K562 (cell line): ENCODE data around the gene GAS2L2. TPM values are rescaled to one million over a fixed set of nuclear protein-coding genes. Genes with fewer than 3 reads are reported as not detected.

Source experiments
- ASH1L ChIP-seq: fragments of 450-650 bp; IDR thresholded peaks from 2 replicates; pipeline ENCODE4 v1.6.1; 2018; ENCODE audit warnings: borderline replicate concordance, mild to moderate bottlenecking, low read depth; ENCODE audit not compliant: partially characterized antibody
- MYC ChIP-seq, 2 experiments: fragments of 250-450 bp in 1 of 2; sonication (Bioruptor Pico) in 1 of 2; IDR thresholded peaks; 2 replicates each; pipeline versions ENCODE4 v1.5.1 to v1.6.1; 2012 to 2021; ENCODE audit warnings: low read depth in 2 of 2, borderline replicate concordance in 1 of 2, improper control_type of control experiment in 1 of 2, low read length in 1 of 2, mild to moderate bottlenecking in 1 of 2, moderate library complexity in 1 of 2
- RBM25 ChIP-seq: fragments of 200-400 bp; formaldehyde crosslinking; IDR thresholded peaks from 2 replicates; pipeline ENCODE4 v1.6.1; 2018; ENCODE audit warnings: low read length, low read depth, moderate library complexity; ENCODE audit not compliant: severe bottlenecking
- TGIF2 ChIP-seq: sonication (generic); formaldehyde crosslinking; IDR thresholded peaks from 2 replicates; pipeline ENCODE4 v1.8.1; 2022; ENCODE audit warnings: mild to moderate bottlenecking, missing genetic modification reagents, moderate library complexity
- ZNF121 ChIP-seq: sonication (generic); formaldehyde crosslinking; conservative IDR thresholded peaks from 2 replicates; pipeline ENCODE4 v1.8.0; 2022; ENCODE audit warnings: missing genetic modification reagents
- ZNF431 ChIP-seq: sonication (generic); formaldehyde crosslinking; IDR thresholded peaks from 2 replicates; pipeline ENCODE4 v1.8.0; 2022; ENCODE audit warnings: mild to moderate bottlenecking, missing genetic modification reagents
- ZNF696 ChIP-seq: fragments of 250-450 bp; sonication (Bioruptor Pico); conservative IDR thresholded peaks from 2 replicates; pipeline ENCODE4 v1.4.0; 2020; ENCODE audit warnings: mild to moderate bottlenecking, moderate library complexity
- polyA plus RNA-seq, 8 experiments: library from polyadenylated mRNA; depleted of rRNA in 4 of 8; stranded (reverse) in 5 of 8; unstranded in 3 of 8; fragments of >200 nt; fragmentation: Nextera tagmentation in 2 of 8; fragmentation: Illumina TruSeq in 1 of 8; extraction: Ambion mirVana in 2 of 8; extraction: Trizol in 1 of 8; gene quantifications; 2 replicates each; pipeline versions ENCODE4 v1.2.1 to v1.2.3, GENCODE V29; 2011 to 2014; ENCODE audit warnings: inconsistent platforms in 1 of 8, missing spikeins in 1 of 8
- total RNA-seq, 7 experiments: library from RNA; depleted of rRNA in 6 of 7; stranded (reverse); fragments of >200 nt in 6 of 7; fragmentation: Illumina TruSeq in 2 of 7; extraction: Trizol in 2 of 7; gene quantifications; 2 replicates each; pipeline versions ENCODE4 v1.2.1 to v1.2.3, GENCODE V29; 2011 to 2021; ENCODE audit warnings: low replicate concordance in 1 of 7
- TF ChIP-seq, protein P1 (sequence below): fragments of 450-650 bp; IDR thresholded peaks from 2 replicates; pipeline ENCODE4 v1.7.0; 2016; ENCODE audit warnings: borderline replicate concordance
- TF ChIP-seq, protein P2 (sequence below), 2 experiments: fragments of 450-650 bp; formaldehyde crosslinking in 1 of 2; IDR thresholded peaks; 2 replicates each; pipeline versions ENCODE4 v1.4.0 to v1.6.1; 2014 to 2020; ENCODE audit warnings: mild to moderate bottlenecking in 2 of 2, borderline replicate concordance in 1 of 2, low read depth in 1 of 2
- TF ChIP-seq, protein P3 (sequence below): fragments of 250-450 bp; sonication (Bioruptor Pico); IDR thresholded peaks from 2 replicates; pipeline ENCODE4 v1.5.0; 2022; ENCODE audit warnings: mild to moderate bottlenecking

Gene GAS2L2
- total and polyA plus RNA-seq, 9 of the 15 experiments (the other 6 are each of a cell fraction or from before 2014, with no cell fraction given), result not detected

DNA sequence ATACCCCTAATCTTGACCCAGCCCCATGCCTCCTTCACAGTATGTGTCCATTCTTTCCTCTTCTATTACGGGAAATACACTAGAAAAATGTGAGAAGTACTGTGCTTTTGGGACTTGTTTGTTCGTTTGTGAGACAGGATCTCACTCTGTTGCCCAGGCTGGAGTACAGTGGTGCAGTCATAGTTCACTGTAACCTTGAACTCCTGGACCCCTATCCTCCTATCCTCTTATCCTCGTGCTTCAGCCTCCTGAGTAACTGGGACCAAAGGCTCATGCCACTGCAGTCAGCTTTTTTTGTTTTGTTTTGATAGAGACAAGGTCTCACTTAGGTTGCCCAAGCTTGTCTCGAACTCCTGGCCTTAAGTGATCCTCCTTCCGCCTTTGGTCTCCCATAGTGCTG lies 51.5 kb downstream of the GAS2L2 start (continued):
- TF ChIP-seq, protein P1, sequence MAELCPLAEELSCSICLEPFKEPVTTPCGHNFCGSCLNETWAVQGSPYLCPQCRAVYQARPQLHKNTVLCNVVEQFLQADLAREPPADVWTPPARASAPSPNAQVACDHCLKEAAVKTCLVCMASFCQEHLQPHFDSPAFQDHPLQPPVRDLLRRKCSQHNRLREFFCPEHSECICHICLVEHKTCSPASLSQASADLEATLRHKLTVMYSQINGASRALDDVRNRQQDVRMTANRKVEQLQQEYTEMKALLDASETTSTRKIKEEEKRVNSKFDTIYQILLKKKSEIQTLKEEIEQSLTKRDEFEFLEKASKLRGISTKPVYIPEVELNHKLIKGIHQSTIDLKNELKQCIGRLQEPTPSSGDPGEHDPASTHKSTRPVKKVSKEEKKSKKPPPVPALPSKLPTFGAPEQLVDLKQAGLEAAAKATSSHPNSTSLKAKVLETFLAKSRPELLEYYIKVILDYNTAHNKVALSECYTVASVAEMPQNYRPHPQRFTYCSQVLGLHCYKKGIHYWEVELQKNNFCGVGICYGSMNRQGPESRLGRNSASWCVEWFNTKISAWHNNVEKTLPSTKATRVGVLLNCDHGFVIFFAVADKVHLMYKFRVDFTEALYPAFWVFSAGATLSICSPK, result no peak
- no peak for TF ChIP-seq ZNF121 (CRISPR knock-in tag)
- TF ChIP-seq, protein P2, sequence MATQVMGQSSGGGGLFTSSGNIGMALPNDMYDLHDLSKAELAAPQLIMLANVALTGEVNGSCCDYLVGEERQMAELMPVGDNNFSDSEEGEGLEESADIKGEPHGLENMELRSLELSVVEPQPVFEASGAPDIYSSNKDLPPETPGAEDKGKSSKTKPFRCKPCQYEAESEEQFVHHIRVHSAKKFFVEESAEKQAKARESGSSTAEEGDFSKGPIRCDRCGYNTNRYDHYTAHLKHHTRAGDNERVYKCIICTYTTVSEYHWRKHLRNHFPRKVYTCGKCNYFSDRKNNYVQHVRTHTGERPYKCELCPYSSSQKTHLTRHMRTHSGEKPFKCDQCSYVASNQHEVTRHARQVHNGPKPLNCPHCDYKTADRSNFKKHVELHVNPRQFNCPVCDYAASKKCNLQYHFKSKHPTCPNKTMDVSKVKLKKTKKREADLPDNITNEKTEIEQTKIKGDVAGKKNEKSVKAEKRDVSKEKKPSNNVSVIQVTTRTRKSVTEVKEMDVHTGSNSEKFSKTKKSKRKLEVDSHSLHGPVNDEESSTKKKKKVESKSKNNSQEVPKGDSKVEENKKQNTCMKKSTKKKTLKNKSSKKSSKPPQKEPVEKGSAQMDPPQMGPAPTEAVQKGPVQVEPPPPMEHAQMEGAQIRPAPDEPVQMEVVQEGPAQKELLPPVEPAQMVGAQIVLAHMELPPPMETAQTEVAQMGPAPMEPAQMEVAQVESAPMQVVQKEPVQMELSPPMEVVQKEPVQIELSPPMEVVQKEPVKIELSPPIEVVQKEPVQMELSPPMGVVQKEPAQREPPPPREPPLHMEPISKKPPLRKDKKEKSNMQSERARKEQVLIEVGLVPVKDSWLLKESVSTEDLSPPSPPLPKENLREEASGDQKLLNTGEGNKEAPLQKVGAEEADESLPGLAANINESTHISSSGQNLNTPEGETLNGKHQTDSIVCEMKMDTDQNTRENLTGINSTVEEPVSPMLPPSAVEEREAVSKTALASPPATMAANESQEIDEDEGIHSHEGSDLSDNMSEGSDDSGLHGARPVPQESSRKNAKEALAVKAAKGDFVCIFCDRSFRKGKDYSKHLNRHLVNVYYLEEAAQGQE (IDR thresholded peaks at IDR 0.05; ENCODE audit: borderline replicate concordance), result no peak
- TF ChIP-seq, protein P2 (CRISPR knock-in tag; IDR thresholded peaks at IDR 0.05; ENCODE audit: low read depth), result no peak
- TF ChIP-seq, protein P3, sequence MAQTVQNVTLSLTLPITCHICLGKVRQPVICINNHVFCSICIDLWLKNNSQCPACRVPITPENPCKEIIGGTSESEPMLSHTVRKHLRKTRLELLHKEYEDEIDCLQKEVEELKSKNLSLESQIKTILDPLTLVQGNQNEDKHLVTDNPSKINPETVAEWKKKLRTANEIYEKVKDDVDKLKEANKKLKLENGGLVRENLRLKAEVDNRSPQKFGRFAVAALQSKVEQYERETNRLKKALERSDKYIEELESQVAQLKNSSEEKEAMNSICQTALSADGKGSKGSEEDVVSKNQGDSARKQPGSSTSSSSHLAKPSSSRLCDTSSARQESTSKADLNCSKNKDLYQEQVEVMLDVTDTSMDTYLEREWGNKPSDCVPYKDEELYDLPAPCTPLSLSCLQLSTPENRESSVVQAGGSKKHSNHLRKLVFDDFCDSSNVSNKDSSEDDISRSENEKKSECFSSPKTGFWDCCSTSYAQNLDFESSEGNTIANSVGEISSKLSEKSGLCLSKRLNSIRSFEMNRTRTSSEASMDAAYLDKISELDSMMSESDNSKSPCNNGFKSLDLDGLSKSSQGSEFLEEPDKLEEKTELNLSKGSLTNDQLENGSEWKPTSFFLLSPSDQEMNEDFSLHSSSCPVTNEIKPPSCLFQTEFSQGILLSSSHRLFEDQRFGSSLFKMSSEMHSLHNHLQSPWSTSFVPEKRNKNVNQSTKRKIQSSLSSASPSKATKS (CRISPR knock-in tag), result no peak
- TF ChIP-seq ZNF696 (CRISPR knock-in tag), result no peak
- TF ChIP-seq TGIF2 (CRISPR knock-in tag), result no peak
- no peak for TF ChIP-seq ASH1L
- TF ChIP-seq RBM25, result no peak
- no peak for TF ChIP-seq MYC (IDR thresholded peaks at IDR 0.05; ENCODE audit: low read depth, low read length)
- no peak for TF ChIP-seq MYC (CRISPR knock-in tag; IDR thresholded peaks at IDR 0.05; ENCODE audit: borderline replicate concordance, low read depth)
- no peak for TF ChIP-seq ZNF431 (CRISPR knock-in tag)
